Heart left ventricle (tissue), 16 donors: Measurements from ENCODE around the gene RNF224. TPM values are rescaled to one million over a fixed set of nuclear protein-coding genes. Genes with fewer than 3 reads are reported as not detected.

Experiments used
- ATAC-seq, 4 donors: fragments of 200-7000 bp; cut with Tn5 transposase; one replicate each; pipeline ENCODE4 v1.9.1; 2020 to 2022; ENCODE audit warnings: moderate library complexity in 4 of 4, mild to moderate bottlenecking in 3 of 4, moderate number of reproducible peaks in 1 of 4
- DNase-seq, 5 donors: peaks; one replicate each; pipeline ENCODE4 v3.0.0-alpha.2; 2020
- H3K27ac ChIP-seq, 12 donors: fragments of 200-600 bp; sonication (generic) in 4 of 12; one replicate each; pipeline versions ENCODE4 v1.5.0 to v1.8.0; 2016 to 2022; ENCODE audit warnings: mild to moderate bottlenecking in 2 of 12
- H3K27me3 ChIP-seq, 9 donors: fragments of 200-600 bp; sonication (generic) in 2 of 9; one replicate each; pipeline versions ENCODE4 v1.5.1 to v1.8.0; 2016 to 2022; ENCODE audit warnings: mild to moderate bottlenecking in 3 of 9
- H3K36me3 ChIP-seq, 9 donors: fragments of 200-600 bp; sonication (generic) in 2 of 9; one replicate each; pipeline versions ENCODE4 v1.5.0 to v1.8.0; 2018 to 2022; ENCODE audit warnings: mild to moderate bottlenecking in 2 of 9
- H3K4me1 ChIP-seq, 12 donors: fragments of 200-600 bp; sonication (generic) in 4 of 12; one replicate each; pipeline versions ENCODE4 v1.5.0 to v1.8.0; 2016 to 2022; ENCODE audit warnings: mild to moderate bottlenecking in 3 of 12
- H3K4me3 ChIP-seq, 12 donors: fragments of 200-600 bp; sonication (generic) in 4 of 12; one replicate each; pipeline versions ENCODE4 v1.5.0 to v1.8.0; 2017 to 2022; ENCODE audit warnings: mild to moderate bottlenecking in 9 of 12, moderate library complexity in 4 of 12
- H3K9me3 ChIP-seq, 12 donors: fragments of 200-600 bp; sonication (generic) in 4 of 12; one replicate each; pipeline versions ENCODE4 v1.5.0 to v1.8.0; 2016 to 2022; ENCODE audit warnings: mild to moderate bottlenecking in 1 of 12
- CTCF ChIP-seq, 12 donors: fragments of 200-600 bp; sonication (generic) in 4 of 12; IDR thresholded peaks; one replicate each; pipeline versions ENCODE4 v1.5.0 to v1.8.0; 2018 to 2022; ENCODE audit warnings: antibody characterized with exemption in 12 of 12, mild to moderate bottlenecking in 5 of 12
- POLR2A ChIP-seq, 2 donors: fragments of 450-650 bp; IDR thresholded peaks; one replicate each; pipeline ENCODE4 v1.6.1; 2017; ENCODE audit warnings: antibody characterized with exemption in 2 of 2, mild to moderate bottlenecking in 2 of 2, moderate library complexity in 2 of 2
- WGBS, 4 donors: extraction: QIAGEN DNeasy Blood & Tissue Kit in 2 of 4; methylation state at CpG; one replicate each; pipeline versions ENCODE4 v1.1.5 to v1.1.7; 2013 to 2018; 5-methylcytosine and 5-hydroxymethylcytosine counted together
- intact Hi-C, 10 donors: fragments of 100-400 bp; cut with DNase I; formaldehyde crosslinking; loops; one replicate each; pipeline versions ENCODE4 v1.11.1 to v1.14.2; 2022
- polyA plus RNA-seq, 2 donors: library from polyadenylated mRNA; stranded (reverse); fragments of 200-250 nt; gene quantifications; one replicate each; pipeline ENCODE4 v1.2.3, GENCODE V29; 2013
- total RNA-seq, 9 donors: library from RNA; depleted of rRNA in 2 of 9; stranded (reverse); fragments of >200 nt in 2 of 9; fragmentation: NEBNext Ultra II Directional in 3 of 9; extraction: Animal tissue kit (Norgen Biotek cat#: 25700) in 3 of 9; gene quantifications; one replicate each; pipeline versions ENCODE4 v1.1.0 to v1.2.4, GENCODE V29; 2016 to 2023
- donor health status: ischemic (EF 13 %, LVEDD 7.1; RV severe dilation, severe dysfunction).
- donor health status: healthy with polysubstance abuse.
- donor health status: DM: no; HTN: yes; CAD: no.
- donor health status: DM: no; HTN: no; CAD: no.
- donor health status: ischemic (EF 25% LVEDD 6.9; RV normal size, moderate dysfunction).
- donor health status: ischemic (EF 25% LVEDD 5.7; RV mildly dilated, moderate dysfunction).
- donor health status: healthy.
- donor health status: DM: yes; HTN: yes; CAD: no.
- donor health status: ischemic (EF 35%, LVEDD 5.7; RV mildly dilated, moderate dysfunction).
- donor health status: nonischemic (EF 11% LVEDD 7.7; RV severe dilation, severe dysfunction).
- donor health status: DM: yes; HTN: yes; CAD: no.
- donor health status: PGD.
- donor health status: ischemic (EF 29% LVEDD 5.4; RV normal size, mild dysfunction).
- donor health status: nonischemic (EF 23%, LVEDD 6.1; RV moderate dilation, normal function).

The RNF224 gene
- total and polyA plus RNA-seq, 11 donors, result not detected

- TF ChIP-seq POLR2A (IDR thresholded peaks at IDR 0.05) (no peak), CTCF (IDR thresholded peaks at IDR 0.05) (no peak)
- intact Hi-C loops, result no loop called here
- H3K36me3 ChIP-seq, result peaks cover 0 to 73% (median 57%) of the 10 kb centered on the region in 9 donors
Observed at GRCh38 chr9:137262909-137263285, 35.6 kb downstream of the RNF224 start.

GRCh38 chr9:137263506-137263905 lies 36.2 kb downstream of the RNF224 start:
- TF ChIP-seq CTCF (IDR thresholded peaks at IDR 0.05) (no peak), POLR2A (IDR thresholded peaks at IDR 0.05) (no peak)
- no peak for ATAC-seq
- peak in 1 of 5 donors; percentile 7 for DNase-seq
- H3K27ac ChIP-seq, result no peak overlapping the region
- H3K9me3 ChIP-seq, result no peaks in the 10 kb centered on the region
- peaks cover 0 to 71% (median 53%) of the 10 kb centered on the region in 9 donors for H3K36me3 ChIP-seq
- WGBS, 4 donors, result 81 to 87% (median 82%) methylated on average over 10 of the region's 10 CpGs
- no peaks in the 10 kb centered on the region for H3K27me3 ChIP-seq
- H3K4me3 ChIP-seq, result no peak overlapping the region
- intact Hi-C loops, result no loop called here
- peaks cover 0 to 28% (median 9%) of the 10 kb centered on the region in 12 donors for H3K4me1 ChIP-seq

More at GRCh38 chr9:137262909-137263285, 35.6 kb downstream of the RNF224 start:
- Histone ChIP-seq H3K4me1 (peaks cover 0 to 22% (median 3%) of the 10 kb centered on the region in 12 donors), H3K27me3 (no peaks in the 10 kb centered on the region), H3K27ac (no peak overlapping the region), H3K9me3 (no peaks in the 10 kb centered on the region), H3K4me3 (no peak overlapping the region)
- WGBS, 4 donors, result 84 to 93% (median 90%) methylated on average over 24 of the region's 24 CpGs
- peak in 2 of 4 donors; percentile 18 to 20 for ATAC-seq
- DNase-seq, result peak in 1 of 5 donors; percentile 7

- peaks cover 0 to 34% (median 13%) of the 10 kb centered on the region in 12 donors for H3K4me1 ChIP-seq
- H3K36me3 ChIP-seq, result peaks cover 0 to 68% (median 48%) of the 10 kb centered on the region in 9 donors
- TF ChIP-seq CTCF (IDR thresholded peaks at IDR 0.05) (no peak), POLR2A (IDR thresholded peaks at IDR 0.05) (no peak)
- DNase-seq (peak in 1 of 5 donors; percentile 25), ATAC-seq (no peak)
- no peak overlapping the region for H3K27ac ChIP-seq
- H3K27me3 ChIP-seq, result no peaks in the 10 kb centered on the region
- intact Hi-C loops, result no loop called here
- WGBS, 4 donors, result 93 to 97% (median 95%) methylated on average over 17 to 22 of the region's 22 CpGs
- H3K4me3 ChIP-seq, result no peak overlapping the region
- H3K9me3 ChIP-seq, result no peaks in the 10 kb centered on the region
Observed at GRCh38 chr9:137264067-137264466, 36.8 kb downstream of the RNF224 start.

GRCh38 chr9:137265496-137266161 lies 38.3 kb downstream of the RNF224 start:
- Histone ChIP-seq H3K4me1 (peaks cover 3 to 49% (median 22%) of the 10 kb centered on the region in 12 donors), H3K4me3 (no peak overlapping the region), H3K27ac (no peak overlapping the region), H3K27me3 (no peaks in the 10 kb centered on the region), H3K9me3 (no peaks in the 10 kb centered on the region), H3K36me3 (peaks cover 0 to 72% (median 47%) of the 10 kb centered on the region in 9 donors)
- no peak for TF ChIP-seq POLR2A (IDR thresholded peaks at IDR 0.05)
- peak in 1 of 5 donors; percentile 8 for DNase-seq
- 92 to 97% (median 95%) methylated on average over 27 to 29 of the region's 29 CpGs for WGBS, 4 donors
- intact Hi-C loops, result no loop called here
- ATAC-seq, result no peak
